HL-60 (cell line): Measurements from ENCODE around the gene ARMH4.

Experiments used
- DNase-seq, 2 experiments: peaks; one replicate each; pipeline ENCODE4 v3.0.0-alpha.2; 2010 to 2020; ENCODE audit warnings: low read depth in 1 of 2, low spot score in 1 of 2
- H3K27ac ChIP-seq: fragments of 250-450 bp; sonication (Bioruptor Pico); replicated peaks from 2 replicates; pipeline ENCODE4 v1.5.1; 2020; ENCODE audit warnings: mild to moderate bottlenecking, moderate library complexity
- H3K27me3 ChIP-seq: fragments of 250-450 bp; sonication (Bioruptor Pico); 2 replicates; pipeline ENCODE4 v1.5.1; 2021; ENCODE audit warnings: mild to moderate bottlenecking, moderate library complexity; ENCODE audit not compliant: insufficient read depth, poor library complexity, severe bottlenecking
- H3K4me3 ChIP-seq: replicated peaks from 2 replicates; pipeline ENCODE4 v1.5.1; 2011; ENCODE audit warnings: mild to moderate bottlenecking, control low read depth, low read length; ENCODE audit not compliant: insufficient read depth
- CTCF ChIP-seq: IDR thresholded peaks from one replicate; pipeline ENCODE4 v1.5.1; 2011; ENCODE audit warnings: low read length, control low read depth, inconsistent platforms; ENCODE audit not compliant: insufficient read depth
- GABPA ChIP-seq: IDR thresholded peaks from 2 replicates; pipeline ENCODE4 v1.6.1; 2012; ENCODE audit warnings: low read depth
- POLR2AphosphoS5 ChIP-seq: IDR thresholded peaks from 2 replicates; pipeline ENCODE4 v1.6.1; 2012; ENCODE audit warnings: low read depth
- REST ChIP-seq: IDR thresholded peaks from 2 replicates; pipeline ENCODE4 v1.6.1; 2012; ENCODE audit warnings: low read depth; ENCODE audit not compliant: insufficient replicate concordance
- SPI1 ChIP-seq: IDR thresholded peaks from 2 replicates; pipeline ENCODE4 v1.6.1; 2012; ENCODE audit warnings: low read depth, mild to moderate bottlenecking, borderline replicate concordance

The ARMH4 gene

GRCh38 chr14:57981817-57982560 is 170.0 kb downstream of the ARMH4 start:
- no peak for DNase-seq
- Histone ChIP-seq H3K4me3 (no peak overlapping the region), H3K27ac (no peak overlapping the region), H3K27me3 (peaks cover 2% of the 10 kb centered on the region)
- no peak for TF ChIP-seq SPI1
- no peak for TF ChIP-seq POLR2AphosphoS5

GRCh38 chr14:57979376-57980048 is 172.5 kb downstream of the ARMH4 start:
- H3K27ac ChIP-seq: no peak overlapping the region
- peaks cover 2% of the 10 kb centered on the region for H3K27me3 ChIP-seq
- no peak overlapping the region for H3K4me3 ChIP-seq
- no peak for DNase-seq
- TF ChIP-seq POLR2AphosphoS5 (no peak), REST (no peak), CTCF (no peak), SPI1 (no peak), GABPA (no peak)

GRCh38 chr14:57976701-57977100 is 175.3 kb downstream of the ARMH4 start:
- H3K4me3 ChIP-seq: no peak overlapping the region
- TF ChIP-seq POLR2AphosphoS5: no peak
- no peak for TF ChIP-seq REST
- no peak for TF ChIP-seq CTCF
- TF ChIP-seq GABPA: no peak
- no peak for TF ChIP-seq SPI1
- no peak for DNase-seq
- peaks cover 3% of the 10 kb centered on the region for H3K27me3 ChIP-seq
- H3K27ac ChIP-seq: no peak overlapping the region

GRCh38 chr14:57974896-57975295 is 177.1 kb downstream of the ARMH4 start:
- TF ChIP-seq SPI1 (no peak), CTCF (no peak), REST (no peak), POLR2AphosphoS5 (no peak), GABPA (no peak)
- Histone ChIP-seq H3K27ac (no peak overlapping the region), H3K4me3 (no peak overlapping the region), H3K27me3 (peaks cover 3% of the 10 kb centered on the region)
- DNase-seq: no peak
